Daoy (cell line): ENCODE data around the gene PSMD12. TPM values are rescaled to one million over a fixed set of nuclear protein-coding genes. Genes with fewer than 3 reads are reported as not detected.

ENCODE experiments used
- DNase-seq: peaks from one replicate; pipeline ENCODE4 v3.0.0-alpha.2; 2015; ENCODE audit warnings: low read depth
- total RNA-seq: library from RNA; depleted of rRNA; stranded (reverse); fragments of >200 nt; shearing (Covaris generic); gene quantifications from 2 replicates; pipeline ENCODE4 v1.2.3, GENCODE V29; 2014

The PSMD12 gene
- total RNA-seq, 1 experiment from 2014 or later = 77.3 TPM

DNA sequence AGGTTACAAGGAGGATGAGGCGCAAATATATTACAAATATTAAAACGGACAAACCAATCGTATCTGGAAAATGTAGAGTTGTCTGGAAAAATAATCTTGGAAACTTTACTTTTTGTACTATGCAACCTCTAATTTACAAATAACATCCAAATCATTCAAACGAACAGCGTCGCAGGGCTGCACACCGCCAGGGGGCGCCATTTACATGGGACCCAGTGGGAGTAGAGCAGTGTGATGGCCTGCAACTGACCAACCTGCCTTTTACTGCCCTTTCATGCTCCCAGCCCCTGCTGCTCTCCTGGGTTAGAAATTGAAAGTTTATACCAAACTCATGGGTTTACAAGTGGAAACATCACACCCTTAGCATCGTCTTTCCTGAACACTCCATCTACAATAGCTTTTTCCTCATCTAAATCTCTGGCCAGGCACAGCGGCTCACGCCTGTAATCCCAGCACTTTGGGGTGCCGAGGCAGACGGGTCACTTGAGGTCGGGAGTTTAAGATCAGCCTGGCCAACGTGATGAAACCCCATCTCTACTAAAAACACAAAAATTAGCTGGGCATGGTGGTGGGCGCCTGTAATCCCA lies 20.7 kb upstream of the PSMD12 start:
- DNase-seq = peak; percentile 74

- DNase-seq = no peak
These were observed 19.0 kb upstream of the PSMD12 start for GRCh38 chr17:67385122-67385988.

DNA sequence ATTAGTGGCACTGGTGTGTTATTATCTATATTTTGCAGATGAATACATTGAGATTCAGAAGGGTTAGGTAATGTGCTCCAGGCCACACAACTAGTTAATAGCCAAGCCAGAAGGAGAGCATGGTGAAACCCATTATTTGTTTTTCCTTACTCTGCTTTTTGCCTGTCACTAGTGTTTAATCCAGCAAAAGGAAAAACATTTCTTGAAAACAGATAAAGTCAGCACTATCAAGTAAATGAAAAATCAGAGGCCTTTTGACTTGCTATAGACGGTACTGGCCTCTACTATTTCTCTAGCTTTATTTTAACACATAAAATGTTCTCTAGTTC lies 15.5 kb upstream of the PSMD12 start:
- DNase-seq = no peak

GRCh38 chr17:67379251-67379630 lies 12.9 kb upstream of the PSMD12 start:
- DNase-seq = no peak

GRCh38 chr17:67378454-67379250 lies 12.3 kb upstream of the PSMD12 start:
- DNase-seq = peak; percentile 90

DNA sequence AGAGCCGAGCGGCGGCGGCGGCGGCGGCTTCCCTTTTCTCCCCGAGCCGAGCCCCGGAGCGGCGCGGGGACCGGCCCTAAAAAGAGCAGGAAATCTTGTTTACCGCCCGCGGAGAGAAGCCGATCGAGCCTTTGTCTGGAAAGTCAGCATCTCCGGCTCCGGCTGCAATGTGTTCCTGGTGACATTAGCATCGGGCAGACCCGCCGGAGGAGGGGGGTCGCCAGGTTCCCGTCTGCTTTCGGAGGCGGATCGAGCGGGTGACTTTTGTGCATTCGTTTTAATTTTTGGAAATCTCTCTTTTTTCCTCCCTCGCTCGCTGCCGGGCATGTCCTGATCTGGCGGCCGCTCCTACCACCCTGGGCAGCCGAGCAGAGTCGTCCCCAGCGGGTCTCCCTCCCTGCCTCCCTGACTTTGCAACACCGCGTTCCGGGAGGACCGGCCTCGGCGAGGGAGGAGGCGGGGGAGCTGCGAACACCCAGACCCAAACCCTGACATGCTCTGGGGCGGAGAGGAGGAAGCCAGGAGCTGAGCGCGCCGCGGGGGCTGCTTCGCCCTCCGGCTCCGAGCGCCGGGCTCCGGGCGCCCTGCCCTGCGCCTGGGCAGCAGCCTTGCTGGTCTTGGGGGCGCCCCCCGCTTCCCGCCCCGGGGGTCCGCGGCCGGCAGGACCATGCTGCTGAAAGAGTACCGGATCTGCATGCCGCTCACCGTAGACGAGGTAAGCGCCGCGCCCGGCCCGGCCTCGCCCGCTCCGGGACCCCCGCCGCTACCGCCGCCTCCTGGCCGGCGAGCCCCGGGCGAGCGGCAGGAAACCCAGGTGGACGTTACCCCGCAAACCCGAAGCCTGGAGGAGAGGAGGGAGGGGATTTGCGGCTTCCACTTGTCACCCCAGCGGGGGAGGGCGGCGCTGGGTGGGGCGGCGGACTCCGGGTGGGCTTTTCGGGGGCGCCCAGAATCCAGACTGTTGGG lies 11.4 kb upstream of the PSMD12 start:
- DNase-seq = peak; percentile 68

DNA sequence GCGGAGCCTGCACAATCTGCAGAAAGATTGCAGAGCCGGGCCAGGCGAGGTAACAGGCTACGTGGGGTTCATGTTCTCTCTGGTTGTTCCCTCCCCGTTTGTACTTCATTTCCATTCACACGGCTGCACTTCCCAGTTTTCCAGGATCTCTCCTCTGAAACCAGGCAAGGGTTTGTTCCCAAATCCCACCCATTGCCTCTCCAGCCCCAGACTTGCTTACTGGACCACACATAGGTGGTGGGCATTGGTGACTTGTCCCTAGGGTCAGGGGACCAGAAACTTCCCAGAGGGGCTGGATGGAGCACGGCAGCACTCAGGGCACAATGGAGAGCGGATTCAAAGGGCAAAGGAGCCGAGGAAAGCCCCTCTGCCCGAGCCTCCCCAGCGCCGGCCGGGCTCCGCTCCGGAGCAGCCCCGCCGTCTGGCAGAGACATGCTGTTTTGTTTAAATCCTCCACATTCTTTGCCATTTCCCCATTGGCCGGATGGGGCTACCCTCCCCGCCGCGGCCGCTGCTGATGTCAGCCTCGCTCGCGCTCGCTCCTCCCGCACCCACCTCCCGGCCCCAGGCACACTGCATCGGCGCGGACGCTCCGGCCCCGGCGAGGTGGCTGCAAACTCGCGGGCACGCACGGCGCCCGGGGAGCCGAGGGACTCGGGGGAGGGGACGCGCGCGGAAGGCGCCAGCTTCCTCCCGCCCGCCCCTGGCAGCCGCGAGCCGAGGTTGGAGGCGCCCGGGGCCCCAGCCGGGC lies 10.5 kb upstream of the PSMD12 start, which contains the start of gene PITPNC1:
PITPNC1 (plus strand) TSS at position 545 of the 751 bp plus-strand sequence.
- DNase-seq = peak; percentile 92

GRCh38 chr17:67376415-67376736 lies 10.0 kb upstream of the PSMD12 start:
- no peak for DNase-seq

- DNase-seq = no peak
These were observed 9.3 kb upstream of the PSMD12 start for GRCh38 chr17:67375716-67376115.

DNA sequence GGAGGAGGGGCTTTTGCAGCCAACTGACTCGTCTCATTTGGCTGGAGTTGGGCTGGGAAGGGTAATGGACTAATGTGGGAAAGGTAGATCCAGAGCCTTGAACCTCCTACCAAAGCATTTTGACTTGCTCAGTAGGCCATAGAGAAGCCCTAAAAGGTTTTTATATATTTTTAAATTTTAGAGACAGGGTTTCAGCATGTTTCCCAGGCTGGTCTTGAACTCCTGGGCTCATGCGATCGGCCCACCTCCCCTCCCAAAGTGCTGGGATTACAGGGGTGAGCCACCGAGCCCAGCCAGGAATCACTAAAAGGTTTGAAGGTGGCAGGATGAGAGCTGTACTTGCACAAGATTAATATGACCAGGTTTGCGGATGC lies 8.7 kb upstream of the PSMD12 start:
- no peak for DNase-seq

DNA sequence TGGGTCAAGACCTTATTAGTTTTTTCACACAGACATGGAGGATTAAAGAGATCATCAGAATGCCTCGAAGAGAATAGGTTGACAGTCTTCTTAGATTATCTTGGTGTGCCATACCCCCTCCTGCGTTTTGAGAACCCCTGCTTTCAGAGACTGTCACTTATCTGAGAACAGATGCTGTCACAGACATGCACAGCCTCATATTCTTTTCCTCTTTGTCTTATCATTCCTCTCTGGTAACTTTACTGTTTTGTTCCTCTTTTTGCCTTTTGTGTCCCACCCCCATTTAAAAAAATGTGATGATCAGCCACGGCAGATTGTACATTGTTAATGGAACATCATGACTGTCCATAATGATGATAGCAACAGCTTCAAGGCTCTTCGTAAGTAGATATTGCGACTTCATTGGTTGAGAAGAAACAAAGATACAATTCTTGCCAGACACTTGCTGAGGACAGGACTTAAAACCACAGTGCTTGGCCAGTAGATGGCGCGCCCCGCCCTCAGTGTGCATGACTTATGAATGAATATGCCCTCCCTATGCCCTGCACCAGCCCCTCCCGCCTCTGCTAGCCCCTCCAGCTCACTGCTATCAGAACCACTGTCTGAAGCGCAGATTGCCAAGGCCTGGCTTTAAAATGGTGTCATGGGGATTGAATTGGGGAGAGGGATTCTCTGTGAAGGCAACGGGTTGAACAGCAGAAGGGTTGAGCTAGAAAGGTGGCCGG lies 8.1 kb upstream of the PSMD12 start:
- peak; percentile 88 for DNase-seq

DNA sequence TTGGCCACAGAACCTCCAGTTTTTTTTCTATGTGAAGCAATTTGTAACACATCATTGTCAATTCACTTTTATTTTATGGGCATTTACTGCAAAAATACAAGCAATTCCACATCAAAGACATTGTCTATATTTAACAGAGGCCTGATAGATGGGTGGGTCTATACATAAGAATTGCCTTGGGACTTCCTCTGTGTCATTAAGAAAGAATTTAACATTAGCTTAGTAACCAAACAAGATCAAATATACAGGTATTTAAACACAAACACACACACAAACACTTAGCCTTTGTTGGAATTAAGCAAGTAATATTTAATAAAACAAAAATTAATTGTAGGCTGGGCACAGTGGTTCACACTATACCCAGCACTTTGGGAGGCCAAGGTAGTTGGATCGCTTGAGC lies 6.4 kb upstream of the PSMD12 start:
- DNase-seq = no peak

- DNase-seq = no peak
These were observed 3.3 kb upstream of the PSMD12 start for GRCh38 chr17:67369676-67370075.

GRCh38 chr17:67365738-67366192 lies 612 bp downstream of the PSMD12 start:
- peak; percentile 46 for DNase-seq

DNA sequence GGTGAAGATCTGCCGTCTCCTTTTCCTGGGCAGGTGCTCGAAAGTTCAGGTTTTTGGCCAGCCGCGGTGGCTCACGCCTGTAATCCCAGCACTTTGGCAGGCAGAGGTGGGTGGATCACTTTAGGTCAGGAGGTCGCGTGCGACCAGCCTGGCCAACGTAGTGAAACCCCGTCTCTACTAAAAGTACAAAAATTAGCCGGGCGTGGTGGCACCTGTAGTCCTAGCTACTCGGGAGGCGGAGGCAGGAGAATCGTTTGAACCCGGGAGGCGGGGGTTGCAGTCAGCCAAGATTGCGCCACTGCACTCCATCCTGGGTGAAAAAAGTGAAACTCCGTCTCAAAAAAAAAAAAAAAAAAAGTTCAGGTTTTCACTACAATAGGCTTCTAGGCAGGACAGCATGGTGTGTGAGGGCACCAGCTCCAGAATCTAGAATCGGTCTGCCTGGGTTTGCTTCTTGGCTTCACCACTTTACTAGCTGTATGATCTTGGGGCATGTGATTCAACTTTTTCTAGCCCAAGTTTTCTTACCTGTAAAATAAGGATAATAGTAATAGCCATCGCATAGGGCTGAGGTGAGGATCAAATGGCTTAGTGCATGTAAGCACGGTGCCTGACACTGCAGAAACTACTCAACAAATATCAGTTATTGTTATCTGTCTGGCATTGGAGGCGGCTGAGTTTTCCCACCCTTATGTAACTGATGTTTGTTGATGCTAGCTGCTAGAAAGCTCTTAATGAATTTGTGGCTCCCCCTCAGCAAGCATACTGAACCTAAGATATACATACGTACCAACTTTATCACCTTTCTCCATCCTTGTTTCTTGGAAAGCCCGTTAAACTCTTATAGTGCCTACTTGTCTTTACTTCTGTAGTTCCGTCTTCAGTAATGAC lies 1.3 kb downstream of the PSMD12 start:
- DNase-seq = no peak

DNA sequence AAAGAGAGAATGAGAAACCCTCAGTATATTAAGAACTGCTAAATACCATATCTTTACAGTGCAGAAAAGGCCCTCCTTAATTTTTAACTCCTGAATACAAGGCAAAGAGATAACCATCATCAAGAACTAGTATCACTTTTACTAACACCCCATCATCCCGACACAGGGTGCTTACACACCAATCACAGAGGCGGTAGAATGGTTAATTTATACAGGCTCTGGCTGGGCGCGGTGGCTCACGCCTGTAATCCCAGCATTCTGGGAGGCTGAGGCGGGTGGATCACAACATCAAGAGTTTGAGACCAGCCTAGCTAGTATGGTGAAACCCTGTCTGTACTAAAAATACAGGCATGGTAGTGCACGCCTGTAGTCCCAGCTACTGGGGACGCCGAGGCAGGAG lies 4.2 kb downstream of the PSMD12 start:
- no peak for DNase-seq

- DNase-seq = no peak
These were observed 5.5 kb downstream of the PSMD12 start for GRCh38 chr17:67360880-67361279.

GRCh38 chr17:67359960-67360791 lies 6.2 kb downstream of the PSMD12 start:
- no peak for DNase-seq
